HL-60 (cell line): Measurements from ENCODE around the gene CRYGC.

ENCODE experiments used
- DNase-seq, 2 experiments: peaks; one replicate each; pipeline ENCODE4 v3.0.0-alpha.2; 2010 to 2020; ENCODE audit warnings: low read depth in 1 of 2, low spot score in 1 of 2
- H3K27ac ChIP-seq: fragments of 250-450 bp; sonication (Bioruptor Pico); replicated peaks from 2 replicates; pipeline ENCODE4 v1.5.1; 2020; ENCODE audit warnings: mild to moderate bottlenecking, moderate library complexity
- H3K27me3 ChIP-seq: fragments of 250-450 bp; sonication (Bioruptor Pico); 2 replicates; pipeline ENCODE4 v1.5.1; 2021; ENCODE audit warnings: mild to moderate bottlenecking, moderate library complexity; ENCODE audit not compliant: insufficient read depth, poor library complexity, severe bottlenecking
- H3K4me3 ChIP-seq: replicated peaks from 2 replicates; pipeline ENCODE4 v1.5.1; 2011; ENCODE audit warnings: mild to moderate bottlenecking, control low read depth, low read length; ENCODE audit not compliant: insufficient read depth
- CTCF ChIP-seq: IDR thresholded peaks from one replicate; pipeline ENCODE4 v1.5.1; 2011; ENCODE audit warnings: low read length, control low read depth, inconsistent platforms; ENCODE audit not compliant: insufficient read depth
- GABPA ChIP-seq: IDR thresholded peaks from 2 replicates; pipeline ENCODE4 v1.6.1; 2012; ENCODE audit warnings: low read depth
- POLR2AphosphoS5 ChIP-seq: IDR thresholded peaks from 2 replicates; pipeline ENCODE4 v1.6.1; 2012; ENCODE audit warnings: low read depth
- REST ChIP-seq: IDR thresholded peaks from 2 replicates; pipeline ENCODE4 v1.6.1; 2012; ENCODE audit warnings: low read depth; ENCODE audit not compliant: insufficient replicate concordance
- SPI1 ChIP-seq: IDR thresholded peaks from 2 replicates; pipeline ENCODE4 v1.6.1; 2012; ENCODE audit warnings: low read depth, mild to moderate bottlenecking, borderline replicate concordance

Gene CRYGC

GRCh38 chr2:208164951-208165755 is 35.5 kb upstream of the CRYGC start:
- no peak for TF ChIP-seq SPI1
- TF ChIP-seq REST, result no peak
- no peak for TF ChIP-seq POLR2AphosphoS5
- TF ChIP-seq GABPA, result no peak
- TF ChIP-seq CTCF, result no peak
- no peak for DNase-seq
- Histone ChIP-seq H3K27me3 (no peaks in the 10 kb centered on the region), H3K4me3 (no peak overlapping the region), H3K27ac (no peak overlapping the region)

DNA sequence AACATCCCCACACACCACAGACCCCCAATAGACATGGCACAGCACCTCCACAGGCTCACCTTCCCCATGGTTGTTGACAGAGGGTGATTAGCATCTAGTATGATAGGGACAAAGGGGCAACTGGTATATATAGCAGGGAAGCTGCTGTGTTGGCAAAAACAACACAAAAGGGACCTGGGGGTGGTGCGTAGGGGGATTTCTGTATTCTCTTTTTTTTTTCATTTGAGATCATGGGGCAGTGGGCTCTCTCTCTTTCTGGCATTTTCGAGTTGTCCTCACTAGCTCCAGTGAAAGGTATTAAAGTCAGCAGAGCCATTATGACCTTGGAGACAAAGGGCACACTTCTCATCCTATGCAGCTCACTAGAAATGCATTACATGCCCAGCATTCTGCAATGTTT is 33.9 kb upstream of the CRYGC start, which contains the start of gene CRYGA:
Gene CRYGA (minus strand): TSS at position 101 of the 400 bp plus-strand sequence. CDS start 33 bp downstream, at position 68.
- Histone ChIP-seq H3K27ac (no peak within 1 kb of the TSS), H3K4me3 (no peak within 1 kb of the TSS), H3K27me3 (no peaks in the 10 kb centered on the region)
- no peak for DNase-seq
- no peak for TF ChIP-seq CTCF
- no peak for TF ChIP-seq POLR2AphosphoS5
- TF ChIP-seq SPI1, result no peak
- no peak for TF ChIP-seq GABPA
- TF ChIP-seq REST, result no peak

- TF ChIP-seq SPI1 (no peak), POLR2AphosphoS5 (no peak), CTCF (no peak), REST (no peak), GABPA (no peak)
- Histone ChIP-seq H3K27ac (no peak overlapping the region), H3K27me3 (no peaks in the 10 kb centered on the region), H3K4me3 (no peak overlapping the region)
- no peak for DNase-seq
Observed at GRCh38 chr2:208156439-208156838, 26.8 kb upstream of the CRYGC start.
